ENCODE data around the gene NBAS. TPM values are rescaled to one million over a fixed set of nuclear protein-coding genes. Genes with fewer than 3 reads are reported as not detected.

NBAS gene
- total and polyA plus RNA-seq, 2 of the 13 experiments (the other 11 are each of a cell fraction or from before 2014, with no cell fraction given) = 33.6 to 58.7 TPM

GRCh38 chr2:15571729-15572128 is 10.6 kb upstream of the NBAS start (continued):
- no peak for TF ChIP-seq ZFP36L1 (CRISPR knock-in tag; IDR thresholded peaks at IDR 0.05)
- TF ChIP-seq HBP1 (CRISPR knock-in tag; IDR thresholded peaks at IDR 0.05; ENCODE audit: low read depth) = no peak
- no peak for TF ChIP-seq ZNF580 (CRISPR knock-in tag; IDR thresholded peaks at IDR 0.05; ENCODE audit: borderline replicate concordance, low read depth)
- no peak for TF ChIP-seq USF2 (IDR thresholded peaks at IDR 0.05; ENCODE audit: low read depth, low read length)
- TF ChIP-seq USF2 (CRISPR knock-in tag; IDR thresholded peaks at IDR 0.05; ENCODE audit: borderline replicate concordance) = no peak
- no peak for TF ChIP-seq ZNF570 (CRISPR knock-in tag; IDR thresholded peaks at IDR 0.05; ENCODE audit: borderline replicate concordance)
- no peak for TF ChIP-seq ZNF557 (CRISPR knock-in tag; IDR thresholded peaks at IDR 0.05)
- no peak for TF ChIP-seq ZNF512B (CRISPR knock-in tag; IDR thresholded peaks at IDR 0.05; ENCODE audit: borderline replicate concordance)
- no peak for TF ChIP-seq HINFP (CRISPR knock-in tag; IDR thresholded peaks at IDR 0.05; ENCODE audit: low read depth)
- TF ChIP-seq ZNF234 (CRISPR knock-in tag; conservative IDR thresholded peaks at IDR 0.05) = no peak
- no peak for TF ChIP-seq ZNF326 (CRISPR knock-in tag; IDR thresholded peaks at IDR 0.05; ENCODE audit: borderline replicate concordance)
- no peak for TF ChIP-seq MIER3 (CRISPR knock-in tag; IDR thresholded peaks at IDR 0.05; ENCODE audit: borderline replicate concordance)
- TF ChIP-seq KAT8 (CRISPR knock-in tag; IDR thresholded peaks at IDR 0.05) = peak; percentile 70
- no peak for TF ChIP-seq PRPF4 (IDR thresholded peaks at IDR 0.05; ENCODE audit: low read depth, low read length, poor library complexity, severe bottlenecking)
- TF ChIP-seq ZNF333 (CRISPR knock-in tag; IDR thresholded peaks at IDR 0.05; ENCODE audit: borderline replicate concordance) = no peak
- no peak for TF ChIP-seq ZNF317 (CRISPR knock-in tag; IDR thresholded peaks at IDR 0.05)
- peak; percentile 35; the same call in 1 of the 2 replicates for TF ChIP-seq HOMEZ (CRISPR knock-in tag; IDR thresholded peaks at IDR 0.05; ENCODE audit: low read depth)
- peak; percentile 53; the same call in 1 of the 2 replicates for TF ChIP-seq MED1 (CRISPR knock-in tag; IDR thresholded peaks at IDR 0.05)
- no peak for TF ChIP-seq ZNF7 (CRISPR knock-in tag; IDR thresholded peaks at IDR 0.05)
- TF ChIP-seq HNF4A (CRISPR knock-in tag; IDR thresholded peaks at IDR 0.05) = 0 out of 2 replicates have a peak, but pooled peaks have one; percentile 16
- peak; percentile 21; the same call in 1 of the 2 replicates for TF ChIP-seq IRF2 (CRISPR knock-in tag; IDR thresholded peaks at IDR 0.05)
- no peak for TF ChIP-seq MXD4 (CRISPR knock-in tag; IDR thresholded peaks at IDR 0.05)

Data from HepG2 (cell line).